GM12892 (cell line): ENCODE data around the gene ADCY7.

ENCODE experiments used
- POLR2A ChIP-seq: IDR thresholded peaks from 2 replicates; pipeline ENCODE4 v1.6.1; 2011; ENCODE audit warnings: low read depth, low read length, control low read depth
- POLR2AphosphoS5 ChIP-seq: IDR thresholded peaks from 2 replicates; pipeline ENCODE4 v1.6.1; 2011; ENCODE audit warnings: low read depth, low read length, control low read depth
- TAF1 ChIP-seq: IDR thresholded peaks from 2 replicates; pipeline ENCODE4 v1.6.1; 2011; ENCODE audit warnings: low read depth, mild to moderate bottlenecking, control low read depth, low read length, borderline replicate concordance

DNA sequence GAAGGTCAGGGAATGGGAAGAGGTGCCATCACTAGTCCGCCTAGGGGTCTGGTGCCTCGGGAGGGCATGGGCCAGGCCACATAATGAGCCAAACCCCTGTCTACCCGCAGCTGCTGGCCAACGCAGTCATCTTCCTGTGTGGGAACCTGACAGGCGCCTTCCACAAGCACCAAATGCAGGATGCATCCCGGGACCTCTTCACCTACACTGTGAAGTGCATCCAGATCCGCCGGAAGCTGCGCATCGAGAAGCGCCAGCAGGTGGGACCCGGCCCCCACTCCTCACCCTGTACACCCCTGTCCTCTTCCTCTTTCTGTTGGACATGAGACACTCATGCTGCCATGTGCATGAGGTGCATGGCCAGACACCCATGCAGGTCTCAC is 26.2 kb downstream of the ADCY7 start:
- TF ChIP-seq POLR2AphosphoS5 (no peak), POLR2A (no peak), TAF1 (no peak)
